Body of pancreas (tissue), 4 donors: ENCODE results near the gene WIPF3. TPM values are rescaled to one million over a fixed set of nuclear protein-coding genes. Genes with fewer than 3 reads are reported as not detected.

ENCODE experiments used
- ATAC-seq: fragments of 150-250 bp; one replicate; pipeline ENCODE4 v1.9.1; 2016
- DNase-seq, 4 donors: peaks; one replicate each; pipeline ENCODE4 v3.0.0-alpha.2; 2019
- H3K27ac ChIP-seq, 4 donors: fragments of 200-600 bp; sonication (generic); 1 replicate in 3 of 4; 2 replicates in 1 of 4; pipeline versions ENCODE4 v1.5.1 to v1.6.1; 2016 to 2019; ENCODE audit warnings: mild to moderate bottlenecking in 1 of 4, mixed read lengths in 1 of 4, moderate library complexity in 1 of 4
- H3K27me3 ChIP-seq, 2 donors: fragments of 200-600 bp; sonication (generic); one replicate each; pipeline ENCODE4 v1.6.0; 2016; ENCODE audit warnings: mild to moderate bottlenecking in 1 of 2
- H3K36me3 ChIP-seq, 2 donors: fragments of 200-600 bp; sonication (generic); replicated peaks in 1 of 2; 2 replicates each; pipeline ENCODE4 v1.5.1; 2016; ENCODE audit warnings: low read depth in 2 of 2; ENCODE audit not compliant: insufficient read depth in 1 of 2
- H3K4me1 ChIP-seq: fragments of 200-600 bp; sonication (generic); one replicate; pipeline ENCODE4 v1.6.0; 2016
- H3K4me3 ChIP-seq, 2 donors: fragments of 200-600 bp; sonication (generic); 1 replicate in 1 of 2; 2 replicates in 1 of 2; pipeline ENCODE4 v1.5.1; 2016 to 2019
- H3K9me3 ChIP-seq, 3 donors: fragments of 200-600 bp; sonication (generic); 1 replicate in 2 of 3; 2 replicates in 1 of 3; pipeline ENCODE4 v1.5.1; 2016
- POLR2A ChIP-seq, 3 donors: fragments of 450-650 bp; IDR thresholded peaks; one replicate each; pipeline ENCODE4 v1.6.1; 2016; ENCODE audit warnings: antibody characterized with exemption in 3 of 3, mild to moderate bottlenecking in 2 of 3
- WGBS, 2 donors: methylation state at CpG; one replicate each; pipeline ENCODE4 v1.1.5; 2017; 5-methylcytosine and 5-hydroxymethylcytosine counted together
- intact Hi-C: fragments of 100-400 bp; cut with DNase I; formaldehyde crosslinking; loops from one replicate; pipeline ENCODE4 v1.15.1; 2023
- total RNA-seq, 2 donors: library from RNA; depleted of rRNA; stranded (reverse); fragments of >200 nt; gene quantifications; one replicate each; pipeline ENCODE4 v1.1.0, GENCODE V29; 2016
- TF ChIP-seq, protein P1 (sequence below), 7 experiments: fragments of 450-650 bp in 4 of 7; fragments of 200-600 bp in 3 of 7; sonication (generic) in 3 of 7; IDR thresholded peaks; one replicate each; pipeline ENCODE4 v1.5.1; 2016 to 2019; ENCODE audit warnings: antibody characterized with exemption in 7 of 7

WIPF3 gene
- total RNA-seq, 2 donors from 2014 or later = 0.33 to 1.0 TPM

GRCh38 chr7:29853789-29854188, 47.5 kb downstream of the WIPF3 start:
- WGBS, 2 donors = 84 to 89% methylated on average over 9 of the region's 9 CpGs

DNA sequence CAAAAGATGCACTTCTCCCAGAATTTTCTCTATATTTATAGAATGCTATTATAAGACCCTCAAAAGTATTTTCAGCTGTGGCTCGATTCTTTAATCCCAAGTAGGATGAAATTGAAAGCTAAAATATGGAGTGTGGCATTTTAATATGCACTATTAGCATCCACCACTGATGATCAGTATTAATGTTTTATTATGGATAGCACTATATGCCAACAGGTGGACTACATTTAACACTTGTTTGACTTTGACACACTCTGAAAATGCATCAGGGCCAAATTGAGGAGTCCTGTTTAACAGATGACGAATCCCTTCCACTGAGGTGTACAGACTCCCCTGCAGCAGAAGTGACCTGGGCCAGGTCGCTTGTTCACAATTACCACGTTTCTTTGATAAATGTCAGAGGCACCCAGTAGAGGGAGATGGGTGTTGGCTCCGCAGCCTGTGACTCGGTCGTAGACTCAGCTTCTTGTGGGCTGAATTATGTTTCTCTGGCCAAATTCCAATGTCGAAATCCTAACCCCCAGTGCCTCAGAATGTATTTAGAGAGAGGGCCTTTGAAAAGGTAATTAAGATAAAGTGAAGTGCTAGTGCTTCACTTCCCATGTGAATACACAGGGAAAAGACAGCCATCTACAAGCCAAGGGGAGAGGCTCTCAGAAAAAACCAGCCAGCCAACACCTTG, 48.1 kb downstream of the WIPF3 start:
- Histone ChIP-seq H3K27me3 (no peaks in the 10 kb centered on the region), H3K36me3 (no peaks in the 10 kb centered on the region), H3K9me3 (no peaks in the 10 kb centered on the region), H3K4me1 (peaks cover 23% of the 10 kb centered on the region), H3K4me3 (no peak overlapping the region), H3K27ac (no peak overlapping the region)
- TF ChIP-seq POLR2A (IDR thresholded peaks at IDR 0.05) = no peak
- TF ChIP-seq, protein P1, sequence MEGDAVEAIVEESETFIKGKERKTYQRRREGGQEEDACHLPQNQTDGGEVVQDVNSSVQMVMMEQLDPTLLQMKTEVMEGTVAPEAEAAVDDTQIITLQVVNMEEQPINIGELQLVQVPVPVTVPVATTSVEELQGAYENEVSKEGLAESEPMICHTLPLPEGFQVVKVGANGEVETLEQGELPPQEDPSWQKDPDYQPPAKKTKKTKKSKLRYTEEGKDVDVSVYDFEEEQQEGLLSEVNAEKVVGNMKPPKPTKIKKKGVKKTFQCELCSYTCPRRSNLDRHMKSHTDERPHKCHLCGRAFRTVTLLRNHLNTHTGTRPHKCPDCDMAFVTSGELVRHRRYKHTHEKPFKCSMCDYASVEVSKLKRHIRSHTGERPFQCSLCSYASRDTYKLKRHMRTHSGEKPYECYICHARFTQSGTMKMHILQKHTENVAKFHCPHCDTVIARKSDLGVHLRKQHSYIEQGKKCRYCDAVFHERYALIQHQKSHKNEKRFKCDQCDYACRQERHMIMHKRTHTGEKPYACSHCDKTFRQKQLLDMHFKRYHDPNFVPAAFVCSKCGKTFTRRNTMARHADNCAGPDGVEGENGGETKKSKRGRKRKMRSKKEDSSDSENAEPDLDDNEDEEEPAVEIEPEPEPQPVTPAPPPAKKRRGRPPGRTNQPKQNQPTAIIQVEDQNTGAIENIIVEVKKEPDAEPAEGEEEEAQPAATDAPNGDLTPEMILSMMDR (IDR thresholded peaks at IDR 0.05) = no peak
- 64 to 74% methylated on average over 8 of the region's 8 CpGs for WGBS, 2 donors
- DNase-seq = no peak
- ATAC-seq = no peak
- intact Hi-C loops = no loop called here

More at GRCh38 chr7:29853789-29854188, 47.5 kb downstream of the WIPF3 start:
- no peak for DNase-seq
- Histone ChIP-seq H3K9me3 (no peaks in the 10 kb centered on the region), H3K27me3 (no peaks in the 10 kb centered on the region), H3K27ac (no peak overlapping the region), H3K36me3 (no peaks in the 10 kb centered on the region), H3K4me1 (peaks cover 20% of the 10 kb centered on the region), H3K4me3 (no peak overlapping the region)
- no peak for ATAC-seq
- intact Hi-C loops = no loop called here
- no peak for TF ChIP-seq POLR2A (IDR thresholded peaks at IDR 0.05)
- TF ChIP-seq, protein P1 (IDR thresholded peaks at IDR 0.05) = no peak

- Histone ChIP-seq H3K4me1 (peaks cover 25% of the 10 kb centered on the region), H3K4me3 (no peak overlapping the region), H3K27me3 (no peaks in the 10 kb centered on the region), H3K36me3 (no peaks in the 10 kb centered on the region), H3K27ac (no peak overlapping the region), H3K9me3 (no peaks in the 10 kb centered on the region)
- TF ChIP-seq, protein P1 (IDR thresholded peaks at IDR 0.05) = no peak
- TF ChIP-seq POLR2A (IDR thresholded peaks at IDR 0.05) = no peak
- ATAC-seq = no peak
- DNase-seq = no peak
- intact Hi-C loops = no loop called here
These were observed 51.3 kb downstream of the WIPF3 start for GRCh38 chr7:29857654-29858053.

DNA sequence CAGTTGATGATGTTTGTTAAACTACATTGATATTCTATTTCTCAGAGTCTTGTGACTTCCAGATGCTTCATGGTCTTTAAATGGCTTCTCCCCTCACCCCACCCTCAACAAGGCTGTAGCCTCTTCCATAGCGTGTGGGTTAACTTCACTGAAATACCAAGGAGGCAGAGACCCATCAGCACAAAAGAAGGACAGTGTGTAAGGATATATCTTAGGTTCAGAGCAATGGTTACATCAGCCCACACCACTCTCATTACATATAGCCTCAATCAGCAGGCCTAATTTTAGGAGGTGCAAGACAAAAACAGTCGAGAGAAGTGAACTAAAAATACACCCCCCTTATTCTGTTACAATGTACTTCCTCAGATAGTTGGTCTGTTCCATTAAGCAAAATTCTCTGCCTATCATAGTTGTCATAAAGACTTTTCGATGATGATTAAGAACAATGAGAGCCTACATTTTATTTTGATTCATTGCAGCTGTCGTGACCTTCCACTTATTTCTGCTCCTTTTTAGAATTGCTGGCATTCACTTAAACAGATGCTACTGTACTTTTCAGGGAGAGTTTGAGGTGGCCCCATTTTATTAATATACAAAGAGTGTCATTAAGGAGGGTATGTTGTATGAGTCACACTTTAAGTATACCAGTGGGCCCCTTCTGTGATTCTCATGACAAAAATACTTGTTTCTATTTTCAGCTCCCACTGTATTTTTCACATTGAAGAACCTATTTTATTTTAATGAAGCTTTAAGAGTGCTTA, 52.1 kb downstream of the WIPF3 start:
- intact Hi-C loops = no loop called here
- TF ChIP-seq, protein P1 (IDR thresholded peaks at IDR 0.05) = no peak
- TF ChIP-seq POLR2A (IDR thresholded peaks at IDR 0.05) = no peak
- Histone ChIP-seq H3K9me3 (no peaks in the 10 kb centered on the region), H3K27me3 (no peaks in the 10 kb centered on the region), H3K4me3 (no peak overlapping the region), H3K36me3 (no peaks in the 10 kb centered on the region), H3K4me1 (peaks cover 19% of the 10 kb centered on the region), H3K27ac (no peak overlapping the region)
- no peak for DNase-seq
- 81 to 95% methylated on average over 4 of the region's 4 CpGs for WGBS, 2 donors
- no peak for ATAC-seq
